Nephron progenitor cell (in vitro differentiated cells): ENCODE measurements around the gene C14orf119.

Experiments
- DNase-seq: peaks from one replicate; pipeline ENCODE4 v3.0.0; 2021
- H3K27ac Mint-ChIP-seq: 2 replicates; pipeline ENCODE4 v1.8.0; 2021; ENCODE audit warnings: mild to moderate bottlenecking, moderate library complexity, mixed read lengths
- H3K27me3 Mint-ChIP-seq: 2 replicates; pipeline ENCODE4 v1.8.0; 2021; ENCODE audit warnings: mild to moderate bottlenecking, low read depth, mixed read lengths; ENCODE audit not compliant: poor library complexity
- H3K36me3 Mint-ChIP-seq: 2 replicates; pipeline ENCODE4 v1.8.0; 2021; ENCODE audit warnings: low read depth, mixed read lengths
- H3K4me1 Mint-ChIP-seq: 2 replicates; pipeline ENCODE4 v1.8.0; 2021; ENCODE audit warnings: mixed read lengths
- H3K4me3 Mint-ChIP-seq: 2 replicates; pipeline ENCODE4 v1.8.0; 2021; ENCODE audit warnings: mild to moderate bottlenecking, moderate library complexity, mixed read lengths
- H3K9me3 Mint-ChIP-seq: 2 replicates; pipeline ENCODE4 v1.8.0; 2021; ENCODE audit warnings: mild to moderate bottlenecking, moderate library complexity, mixed read lengths
- CTCF ChIP-seq: fragments of 200-600 bp; sonication (generic); IDR thresholded peaks from 2 replicates; pipeline ENCODE4 v1.5.0; 2021; ENCODE audit warnings: antibody characterized with exemption

The C14orf119 gene

GRCh38 chr14:23124337-23124954 lies 29.1 kb downstream of the C14orf119 start:
- H3K9me3 Mint-ChIP-seq, result no peaks in the 10 kb centered on the region
- H3K27me3 Mint-ChIP-seq, result peaks cover 5% of the 10 kb centered on the region
- TF ChIP-seq CTCF, result no peak
- no peak overlapping the region for H3K27ac Mint-ChIP-seq
- peaks cover 21% of the 10 kb centered on the region for H3K36me3 Mint-ChIP-seq
- H3K4me3 Mint-ChIP-seq, result no peak overlapping the region
- DNase-seq, result no peak
- H3K4me1 Mint-ChIP-seq, result peaks cover 56% of the 10 kb centered on the region

GRCh38 chr14:23125011-23125410 lies 29.7 kb downstream of the C14orf119 start:
- H3K9me3 Mint-ChIP-seq, result no peaks in the 10 kb centered on the region
- H3K36me3 Mint-ChIP-seq, result peaks cover 25% of the 10 kb centered on the region
- H3K4me3 Mint-ChIP-seq, result no peak overlapping the region
- peak overlapping the region; percentile 40 for H3K27ac Mint-ChIP-seq
- no peak for TF ChIP-seq CTCF
- no peak for DNase-seq
- H3K4me1 Mint-ChIP-seq, result peaks cover 50% of the 10 kb centered on the region
- peaks cover 5% of the 10 kb centered on the region for H3K27me3 Mint-ChIP-seq

- Mint-ChIP-seq H3K9me3 (no peaks in the 10 kb centered on the region), H3K27ac (no peak overlapping the region), H3K36me3 (peaks cover 32% of the 10 kb centered on the region), H3K27me3 (peaks cover 5% of the 10 kb centered on the region), H3K4me3 (no peak overlapping the region), H3K4me1 (peaks cover 40% of the 10 kb centered on the region)
- DNase-seq, result no peak
- TF ChIP-seq CTCF, result no peak
Measured at GRCh38 chr14:23125933-23126524, 30.7 kb downstream of the C14orf119 start.

- Mint-ChIP-seq H3K27ac (no peak overlapping the region), H3K4me1 (peaks cover 33% of the 10 kb centered on the region), H3K36me3 (peaks cover 36% of the 10 kb centered on the region), H3K9me3 (no peaks in the 10 kb centered on the region), H3K4me3 (no peak overlapping the region), H3K27me3 (peaks cover 5% of the 10 kb centered on the region)
- TF ChIP-seq CTCF, result no peak
- no peak for DNase-seq
Measured at GRCh38 chr14:23126548-23127278, 31.4 kb downstream of the C14orf119 start.

- Mint-ChIP-seq H3K36me3 (peaks cover 36% of the 10 kb centered on the region), H3K4me3 (no peak overlapping the region), H3K27ac (no peak overlapping the region), H3K27me3 (peaks cover 3% of the 10 kb centered on the region), H3K4me1 (peaks cover 21% of the 10 kb centered on the region), H3K9me3 (no peaks in the 10 kb centered on the region)
- DNase-seq, result no peak
- no peak for TF ChIP-seq CTCF
Measured at GRCh38 chr14:23127861-23128260, 32.6 kb downstream of the C14orf119 start.
